B cell (primary cell): Measurements from ENCODE around the gene UBR2. TPM values are rescaled to one million over a fixed set of nuclear protein-coding genes. Genes with fewer than 3 reads are reported as not detected.

ENCODE experiments used
- ATAC-seq: fragments of 200-7000 bp; cut with Tn5 transposase; one replicate; pipeline ENCODE4 v1.10.0; 2021; ENCODE audit warnings: low read depth, mild to moderate bottlenecking, moderate number of reproducible peaks, moderate library complexity
- CTCF ChIA-PET: fragments of 350-600 bp; sonication (Branson Sonifier 250); formaldehyde crosslinking; loops from one replicate; lab custom pipeline; 2021; ENCODE audit warnings: antibody characterized with exemption, inconsistent platforms; lab: Charles Lee
- POLR2A ChIA-PET: fragments of 350-600 bp; sonication (Branson Sonifier 250); formaldehyde crosslinking; loops from one replicate; lab custom pipeline; 2021; ENCODE audit warnings: antibody characterized with exemption; lab: Charles Lee
- DNase-seq: peaks from one replicate; pipeline ENCODE4 v3.0.0; 2013
- H2AFZ ChIP-seq: 2 replicates; pipeline ENCODE4 v1.6.1; 2012; ENCODE audit warnings: mild to moderate bottlenecking, low read depth, low read length; ENCODE audit not compliant: insufficient read depth, poor library complexity, severe bottlenecking
- H3K27ac ChIP-seq, 2 donors: 1 replicate in 1 of 2; 2 replicates in 1 of 2; pipeline ENCODE4 v1.5.1; 2012 to 2013; ENCODE audit warnings: low read length in 2 of 2, mild to moderate bottlenecking in 2 of 2, moderate library complexity in 1 of 2
- H3K27me3 ChIP-seq, 4 experiments: fragments of 200-600 bp in 1 of 4; sonication (generic) in 1 of 4; replicated peaks in 1 of 4; 1 replicate in 2 of 4; 2 replicates in 2 of 4; pipeline versions ENCODE4 v1.6.1 to v1.7.0; 2013 to 2016; ENCODE audit warnings: low read length in 3 of 4, mild to moderate bottlenecking in 2 of 4, mixed read lengths in 1 of 4, moderate library complexity in 1 of 4; ENCODE audit not compliant: insufficient read depth in 4 of 4, control insufficient read depth in 3 of 4; ENCODE audit errors: control extremely low read depth in 1 of 4
- H3K36me3 ChIP-seq, 2 experiments: replicated peaks in 1 of 2; 1 replicate in 1 of 2; 2 replicates in 1 of 2; pipeline versions ENCODE4 v1.6.1 to v1.7.1; 2013; ENCODE audit warnings: low read length in 1 of 2; ENCODE audit not compliant: insufficient read depth in 2 of 2, control insufficient read depth in 1 of 2; ENCODE audit errors: control extremely low read depth in 1 of 2, extremely low read depth in 1 of 2
- H3K4me1 ChIP-seq, 2 donors: fragments of 200-600 bp in 1 of 2; sonication (generic) in 1 of 2; 1 replicate in 1 of 2; 2 replicates in 1 of 2; pipeline versions ENCODE4 v1.5.1 to v1.6.1; 2013 to 2017; ENCODE audit warnings: low read length in 2 of 2; ENCODE audit not compliant: control insufficient read depth in 2 of 2, insufficient read depth in 2 of 2
- H3K4me2 ChIP-seq: replicated peaks from 2 replicates; pipeline ENCODE3; 2012; ENCODE audit warnings: mild to moderate bottlenecking, low read depth, low read length; ENCODE audit not compliant: poor library complexity, severe bottlenecking
- H3K4me3 ChIP-seq, 5 experiments: fragments of 200-600 bp in 1 of 5; sonication (generic) in 1 of 5; 1 replicate in 3 of 5; 2 replicates in 2 of 5; pipeline versions ENCODE4 v1.5.1 to v1.7.0; 2011 to 2016; ENCODE audit warnings: low read length in 4 of 5, mild to moderate bottlenecking in 4 of 5, low read depth in 2 of 5, control low read depth in 1 of 5, moderate library complexity in 1 of 5; ENCODE audit not compliant: insufficient read depth in 1 of 5; ENCODE audit errors: control extremely low read depth in 1 of 5, extremely low read depth in 1 of 5
- H3K79me2 ChIP-seq: fragments of 200-600 bp; sonication (generic); one replicate; pipeline ENCODE4 v1.6.0; 2016; ENCODE audit warnings: low read length; ENCODE audit not compliant: control insufficient read depth, insufficient read depth
- H3K9ac ChIP-seq: fragments of 200-600 bp; sonication (generic); 2 replicates; pipeline ENCODE4 v1.6.1; 2017; ENCODE audit warnings: mild to moderate bottlenecking, low read length, moderate library complexity
- H3K9me3 ChIP-seq, 3 donors: one replicate each; pipeline versions ENCODE4 v1.6.1 to v1.7.1; 2013; ENCODE audit warnings: low read length in 2 of 3; ENCODE audit not compliant: control insufficient read depth in 2 of 3, insufficient read depth in 1 of 3; ENCODE audit errors: control extremely low read depth in 1 of 3
- H4K20me1 ChIP-seq: 2 replicates; pipeline ENCODE4 v1.6.0; 2012; ENCODE audit warnings: mild to moderate bottlenecking, low read length; ENCODE audit not compliant: insufficient read depth, control insufficient read depth, poor library complexity, severe bottlenecking
- H3K27ac Mint-ChIP-seq: one replicate; pipeline ENCODE4 v1.8.0; 2021; ENCODE audit warnings: mixed read lengths
- H3K27me3 Mint-ChIP-seq: one replicate; pipeline ENCODE4 v1.8.0; 2021; ENCODE audit warnings: mixed read lengths
- H3K4me1 Mint-ChIP-seq: one replicate; pipeline ENCODE4 v1.8.0; 2021; ENCODE audit warnings: mixed read lengths
- H3K4me3 Mint-ChIP-seq: one replicate; pipeline ENCODE4 v1.8.0; 2021; ENCODE audit warnings: mixed read lengths
- H3K9me3 Mint-ChIP-seq: one replicate; pipeline ENCODE4 v1.8.0; 2022; ENCODE audit warnings: mixed read lengths; ENCODE audit not compliant: insufficient read depth
- CTCF ChIP-seq: fragments of 200-600 bp; IDR thresholded peaks from one replicate; pipeline ENCODE4 v1.8.0; 2022; ENCODE audit warnings: antibody characterized with exemption, mild to moderate bottlenecking
- EZH2 ChIP-seq: IDR thresholded peaks from 2 replicates; pipeline ENCODE4 v1.6.1; 2012; ENCODE audit warnings: borderline replicate concordance, low read depth, mild to moderate bottlenecking, moderate library complexity, low read length; ENCODE audit not compliant: insufficient read depth, poor library complexity, severe bottlenecking
- WGBS: methylation state at CpG from one replicate; pipeline ENCODE4 v1.1.5; 2013; ENCODE audit warnings: missing lambda C conversion rate; ENCODE audit not compliant: insufficient coverage; 5-methylcytosine and 5-hydroxymethylcytosine counted together
- intact Hi-C: fragments of 100-400 bp; cut with micrococcal nuclease; formaldehyde crosslinking; loops from one replicate; pipeline ENCODE4 v1.10.0; 2022
- polyA plus RNA-seq: library from polyadenylated mRNA; depleted of rRNA; stranded (reverse); fragments of >200 nt; gene quantifications from 2 replicates; pipeline ENCODE4 v1.2.3, GENCODE V29; 2012
- total RNA-seq, 2 donors: library from RNA; stranded (reverse); fragments of 120-200 nt in 1 of 2; gene quantifications; 1 replicate in 1 of 2; 2 replicates in 1 of 2; pipeline versions ENCODE4 v1.2.3 to v1.2.4, GENCODE V29; 2013 to 2022

Gene UBR2
- total and polyA plus RNA-seq, 2 donors (not counting 1 experiment from before 2014, with no cell fraction given): 9.7 to 56.2 TPM

- Histone ChIP-seq H3K36me3 (peaks cover 7 to 58% of the 10 kb centered on the region in 2 experiments), H3K27ac (peak overlapping the region; percentile 6 to 56), H4K20me1 (no peaks in the 10 kb centered on the region), H3K4me1 (no peaks in the 10 kb centered on the region), H3K9me3 (no peaks in the 10 kb centered on the region), H3K4me3 (no peak overlapping the region), H3K9ac (no peak overlapping the region), H3K27me3 (no peaks in the 10 kb centered on the region), H3K4me2 (no peak overlapping the region), H3K79me2 (no peaks in the 10 kb centered on the region), H2AFZ (no peak overlapping the region)
- peaks cover 2% of the 10 kb centered on the region for H3K4me1 Mint-ChIP-seq
- intact Hi-C loops: no loop called here
- ChIA-PET CTCF (interaction anchor here (0.7 to 1.1 kb wide), 2 partner anchors 10 to 520 kb away, joined by 3 read pairs; no protein-coding TSS in a partner anchor), POLR2A (no interaction called here)
- TF ChIP-seq CTCF (no peak), EZH2 (no peak)
- DNase-seq: no peak
- no peak overlapping the region for H3K27ac Mint-ChIP-seq
- no peak overlapping the region for H3K4me3 Mint-ChIP-seq
- ATAC-seq: no peak
- WGBS: 80% methylated on average over 2 of the region's 5 CpGs
- H3K27me3 Mint-ChIP-seq: no peaks in the 10 kb centered on the region
- H3K9me3 Mint-ChIP-seq: no peaks in the 10 kb centered on the region
These were observed 66.0 kb downstream of the UBR2 start for GRCh38 chr6:42629845-42630244.

DNA sequence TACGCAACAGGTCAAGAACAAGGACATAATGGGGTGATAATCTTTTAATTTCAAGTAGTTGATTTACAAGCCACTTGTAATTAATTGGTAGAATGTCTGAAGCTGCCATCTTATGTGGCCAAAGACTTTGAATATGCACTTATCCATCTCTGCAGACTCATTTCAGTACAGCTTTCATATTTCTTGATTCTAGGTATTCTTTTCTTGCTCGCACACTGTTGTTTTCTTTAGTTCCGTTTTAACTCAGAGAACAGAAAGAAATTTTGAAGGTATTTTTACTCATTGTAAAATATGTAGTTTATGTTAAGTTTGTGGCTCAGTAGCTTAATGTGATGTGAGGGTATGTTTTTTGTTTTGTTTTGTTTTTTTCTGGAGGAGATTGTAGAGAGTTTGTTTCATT, 73.9 kb downstream of the UBR2 start:
- no peak for ATAC-seq
- WGBS: no CpG with 5 or more reads among the region's 3 CpGs
- H3K4me1 ChIP-seq: no peaks in the 10 kb centered on the region
- no peaks in the 10 kb centered on the region for H3K4me1 Mint-ChIP-seq
- no peak overlapping the region for H2AFZ ChIP-seq
- no peak overlapping the region for H3K4me3 Mint-ChIP-seq
- H3K27ac ChIP-seq: no peak overlapping the region
- H3K9me3 Mint-ChIP-seq: no peaks in the 10 kb centered on the region
- no peaks in the 10 kb centered on the region for H3K27me3 Mint-ChIP-seq
- no peak overlapping the region for H3K4me3 ChIP-seq
- intact Hi-C loops: no loop called here
- no peak overlapping the region for H3K4me2 ChIP-seq
- TF ChIP-seq CTCF (no peak), EZH2 (no peak)
- no peak overlapping the region for H3K27ac Mint-ChIP-seq
- no peaks in the 10 kb centered on the region for H3K27me3 ChIP-seq
- H3K9me3 ChIP-seq: no peaks in the 10 kb centered on the region
- no peak for DNase-seq
- ChIA-PET POLR2A (no interaction called here), CTCF (interaction anchor here (1.1 kb wide), 1 partner anchor 22 kb away, joined by 3 read pairs; no protein-coding TSS in a partner anchor)
- peaks cover 9 to 85% of the 10 kb centered on the region in 2 experiments for H3K36me3 ChIP-seq
- no peaks in the 10 kb centered on the region for H4K20me1 ChIP-seq
- H3K79me2 ChIP-seq: no peaks in the 10 kb centered on the region
- no peak overlapping the region for H3K9ac ChIP-seq
